OCI-LY1 (cell line): Measurements from ENCODE around the gene PDCD6IP.

Experiments used
- H2AFZ ChIP-seq: fragments of 200-600 bp; sonication (generic), shearing (Covaris generic); 2 replicates; pipeline ENCODE4 v1.6.0; 2014; ENCODE audit warnings: antibody characterized with exemption, mild to moderate bottlenecking, low read length
- H3F3A ChIP-seq: fragments of 200-600 bp; sonication (generic), shearing (Covaris generic); 2 replicates; pipeline ENCODE4 v1.6.0; 2014; ENCODE audit warnings: mild to moderate bottlenecking, antibody characterized with exemption, low read length, moderate library complexity; ENCODE audit not compliant: insufficient read depth
- H3K27ac ChIP-seq: fragments of 200-600 bp; sonication (generic); 2 replicates; pipeline ENCODE4 v1.5.1; 2014; ENCODE audit warnings: low read length, mixed run types, mild to moderate bottlenecking, low read depth; ENCODE audit not compliant: poor library complexity, severe bottlenecking
- H3K27me3 ChIP-seq: fragments of 200-600 bp; sonication (generic); 2 replicates; pipeline ENCODE4 v1.6.0; 2014; ENCODE audit warnings: antibody characterized with exemption, mild to moderate bottlenecking, low read length, moderate library complexity; ENCODE audit not compliant: insufficient read depth
- H3K36me3 ChIP-seq: fragments of 200-600 bp; sonication (generic); 2 replicates; pipeline ENCODE4 v1.6.1; 2014; ENCODE audit warnings: mild to moderate bottlenecking, antibody characterized with exemption, low read length, moderate library complexity, mixed read lengths; ENCODE audit not compliant: insufficient read depth
- H3K4me1 ChIP-seq: fragments of 200-600 bp; sonication (generic); 2 replicates; pipeline ENCODE4 v1.5.1; 2014; ENCODE audit warnings: mild to moderate bottlenecking, low read length, moderate library complexity; ENCODE audit not compliant: insufficient read depth, severe bottlenecking
- H3K4me2 ChIP-seq: fragments of 200-600 bp; sonication (generic), shearing (Covaris generic); 2 replicates; pipeline ENCODE4 v1.6.1; 2014; ENCODE audit warnings: low read length
- H3K4me3 ChIP-seq: fragments of 200-600 bp; sonication (generic); 2 replicates; pipeline ENCODE4 v1.5.1; 2014; ENCODE audit warnings: low read length, low read depth, mild to moderate bottlenecking, mixed read lengths; ENCODE audit not compliant: poor library complexity, severe bottlenecking
- H3K79me2 ChIP-seq: fragments of 200-600 bp; shearing (Covaris generic); 2 replicates; pipeline ENCODE4 v1.6.1; 2016; ENCODE audit warnings: mixed run types, low read length, mixed read lengths; ENCODE audit not compliant: insufficient read depth
- H3K9ac ChIP-seq: fragments of 200-600 bp; sonication (generic), shearing (Covaris generic); 2 replicates; pipeline ENCODE4 v1.6.1; 2014; ENCODE audit warnings: mild to moderate bottlenecking, low read length, mixed read lengths
- H3K9me2 ChIP-seq: fragments of 200-600 bp; sonication (generic), shearing (Covaris generic); 2 replicates; pipeline ENCODE4 v1.6.1; 2014; ENCODE audit warnings: low read depth, mild to moderate bottlenecking, low read length, mixed read lengths
- H3K9me3 ChIP-seq: fragments of 200-600 bp; shearing (Covaris generic); 2 replicates; pipeline ENCODE4 v1.6.1; 2014; ENCODE audit warnings: low read length, mixed read lengths
- H4K20me1 ChIP-seq: fragments of 200-600 bp; sonication (generic), shearing (Covaris generic); 2 replicates; pipeline ENCODE4 v1.6.0; 2016; ENCODE audit warnings: mild to moderate bottlenecking, low read length; ENCODE audit not compliant: insufficient read depth
- CTCF ChIP-seq: fragments of 200-600 bp; sonication (generic), shearing (Covaris generic); IDR thresholded peaks from 2 replicates; pipeline ENCODE4 v1.5.1; 2017; ENCODE audit warnings: mild to moderate bottlenecking, antibody characterized with exemption, low read length, moderate library complexity, mixed read lengths
- EZH2 ChIP-seq: fragments of 200-600 bp; sonication (generic), shearing (Covaris generic); IDR thresholded peaks from 2 replicates; pipeline ENCODE4 v1.8.0; 2017; ENCODE audit warnings: borderline replicate concordance, mixed run types, mild to moderate bottlenecking, antibody characterized with exemption, low read length, moderate library complexity, mixed read lengths

PDCD6IP gene

GRCh38 chr3:33868309-33868708 lies 69.9 kb downstream of the PDCD6IP start:
- TF ChIP-seq CTCF (no peak), EZH2 (no peak)
- Histone ChIP-seq H2AFZ (no peak overlapping the region), H3K27me3 (no peaks in the 10 kb centered on the region), H3K4me2 (no peak overlapping the region), H3K79me2 (no peaks in the 10 kb centered on the region), H3F3A (no peaks in the 10 kb centered on the region), H3K9ac (no peak overlapping the region), H3K27ac (no peak overlapping the region), H4K20me1 (no peaks in the 10 kb centered on the region), H3K4me1 (no peaks in the 10 kb centered on the region), H3K9me2 (no peaks in the 10 kb centered on the region), H3K9me3 (no peaks in the 10 kb centered on the region), H3K36me3 (peaks cover 39% of the 10 kb centered on the region), H3K4me3 (no peak overlapping the region)

- Histone ChIP-seq H3K9me3 (no peaks in the 10 kb centered on the region), H2AFZ (no peak overlapping the region)
These were observed 71.5 kb downstream of the PDCD6IP start for GRCh38 chr3:33869977-33870376.

GRCh38 chr3:33874815-33875214 lies 76.4 kb downstream of the PDCD6IP start:
- H3K4me2 ChIP-seq = no peak overlapping the region
- TF ChIP-seq CTCF (no peak), EZH2 (no peak)
- H3K4me3 ChIP-seq = no peak overlapping the region
- H4K20me1 ChIP-seq = no peaks in the 10 kb centered on the region
- no peaks in the 10 kb centered on the region for H3K4me1 ChIP-seq
- no peak overlapping the region for H3K9ac ChIP-seq
- no peaks in the 10 kb centered on the region for H3K36me3 ChIP-seq
- no peaks in the 10 kb centered on the region for H3K27me3 ChIP-seq
- no peaks in the 10 kb centered on the region for H3K79me2 ChIP-seq
- H2AFZ ChIP-seq = no peak overlapping the region
- no peaks in the 10 kb centered on the region for H3K9me2 ChIP-seq
- H3K9me3 ChIP-seq = no peaks in the 10 kb centered on the region
- H3K27ac ChIP-seq = no peak overlapping the region
- no peaks in the 10 kb centered on the region for H3F3A ChIP-seq

More at GRCh38 chr3:33869977-33870376, 71.5 kb downstream of the PDCD6IP start:
- Histone ChIP-seq H3K9ac (no peak overlapping the region), H3K4me3 (no peak overlapping the region), H3K27me3 (no peaks in the 10 kb centered on the region), H3K79me2 (no peaks in the 10 kb centered on the region), H4K20me1 (no peaks in the 10 kb centered on the region), H3K9me2 (no peaks in the 10 kb centered on the region), H3K27ac (no peak overlapping the region), H3K4me2 (no peak overlapping the region), H3F3A (no peaks in the 10 kb centered on the region), H3K4me1 (no peaks in the 10 kb centered on the region), H3K36me3 (peaks cover 22% of the 10 kb centered on the region)
- TF ChIP-seq CTCF = no peak
- no peak for TF ChIP-seq EZH2
